HepG2 (cell line): Measurements from ENCODE around the gene ZNF584. TPM values are rescaled to one million over a fixed set of nuclear protein-coding genes. Genes with fewer than 3 reads are reported as not detected.

ENCODE experiments used
- E2F5 ChIP-seq: sonication (generic); formaldehyde crosslinking; conservative IDR thresholded peaks from 2 replicates; pipeline ENCODE4 v1.4.0; 2020; ENCODE audit warnings: missing genetic modification reagents
- FOSL2 ChIP-seq: sonication (generic); formaldehyde crosslinking; IDR thresholded peaks from 2 replicates; pipeline ENCODE4 v1.4.0; 2020; ENCODE audit warnings: missing genetic modification reagents
- HNRNPUL1 ChIP-seq: fragments of 200-400 bp; formaldehyde crosslinking; IDR thresholded peaks from 2 replicates; pipeline ENCODE4 v1.6.1; 2017; ENCODE audit warnings: low read depth, mild to moderate bottlenecking, low read length, moderate library complexity
- KDM5B ChIP-seq: sonication (generic); formaldehyde crosslinking; IDR thresholded peaks from 2 replicates; pipeline ENCODE4 v1.4.0; 2020; ENCODE audit warnings: missing genetic modification reagents, mild to moderate bottlenecking, borderline replicate concordance
- LCORL ChIP-seq, 2 experiments: fragments of 450-650 bp in 1 of 2; sonication (generic) in 1 of 2; formaldehyde crosslinking in 1 of 2; IDR thresholded peaks; 2 replicates each; pipeline versions ENCODE4 v1.5.0 to v1.6.1; 2017 to 2020; ENCODE audit warnings: antibody characterized with exemption in 1 of 2, missing genetic modification reagents in 1 of 2
- MEIS1 ChIP-seq: sonication (generic); formaldehyde crosslinking; IDR thresholded peaks from 2 replicates; pipeline ENCODE4 v1.9.0; 2021; ENCODE audit warnings: mild to moderate bottlenecking, missing genetic modification reagents, moderate library complexity, borderline replicate concordance
- NFAT5 ChIP-seq: sonication (generic); formaldehyde crosslinking; IDR thresholded peaks from 2 replicates; pipeline ENCODE4 v1.4.0; 2020; ENCODE audit warnings: missing genetic modification reagents
- PREB ChIP-seq: sonication (generic); formaldehyde crosslinking; IDR thresholded peaks from 2 replicates; pipeline ENCODE4 v1.4.0; 2020; ENCODE audit warnings: missing genetic modification reagents
- SIN3B ChIP-seq: fragments of 150-350 bp; IDR thresholded peaks from 2 replicates; pipeline ENCODE4 v1.6.1; 2014; ENCODE audit warnings: low read length
- SNAPC4 ChIP-seq: sonication (generic); formaldehyde crosslinking; IDR thresholded peaks from 2 replicates; pipeline ENCODE4 v1.4.0; 2020; ENCODE audit warnings: mild to moderate bottlenecking, missing genetic modification reagents
- ZNF12 ChIP-seq: sonication (generic); formaldehyde crosslinking; IDR thresholded peaks from 2 replicates; pipeline ENCODE4 v1.5.0; 2020; ENCODE audit warnings: missing genetic modification reagents
- ZNF124 ChIP-seq: sonication (generic); formaldehyde crosslinking; IDR thresholded peaks from 2 replicates; pipeline ENCODE4 v1.4.0; 2020; ENCODE audit warnings: missing genetic modification reagents
- ZNF20 ChIP-seq: sonication (generic); formaldehyde crosslinking; IDR thresholded peaks from 2 replicates; pipeline ENCODE4 v1.4.0; 2020; ENCODE audit warnings: mild to moderate bottlenecking, moderate library complexity, missing genetic modification reagents
- ZSCAN25 ChIP-seq: sonication (generic); formaldehyde crosslinking; IDR thresholded peaks from 2 replicates; pipeline ENCODE4 v1.8.0; 2022; ENCODE audit warnings: mild to moderate bottlenecking, missing genetic modification reagents
- ZSCAN30 ChIP-seq: sonication (generic); formaldehyde crosslinking; IDR thresholded peaks from 2 replicates; pipeline ENCODE4 v1.5.0; 2020; ENCODE audit warnings: mild to moderate bottlenecking, missing genetic modification reagents
- ZZZ3 ChIP-seq: sonication (generic); formaldehyde crosslinking; IDR thresholded peaks from 2 replicates; pipeline ENCODE4 v1.4.0; 2020; ENCODE audit warnings: missing genetic modification reagents, mild to moderate bottlenecking, borderline replicate concordance
- polyA plus RNA-seq, 8 experiments: library from polyadenylated mRNA; depleted of rRNA in 3 of 8; stranded (reverse) in 7 of 8; unstranded in 1 of 8; fragments of >200 nt; fragmentation: Illumina TruSeq in 4 of 8; extraction: Trizol in 4 of 8; gene quantifications; 2 replicates each; pipeline versions ENCODE4 v1.2.1 to v1.2.3, GENCODE V29; 2011 to 2016; ENCODE audit warnings: low read depth in 4 of 8, missing spikeins in 1 of 8, mixed read lengths in 1 of 8; ENCODE audit not compliant: insufficient read depth in 1 of 8
- total RNA-seq, 5 experiments: library from RNA; depleted of rRNA; stranded (reverse); fragments of >200 nt; fragmentation: Illumina TruSeq; extraction: Trizol; gene quantifications; 2 replicates each; pipeline ENCODE4 v1.2.3, GENCODE V29; 2016; ENCODE audit warnings: low read depth in 1 of 5

ZNF584 gene
- total and polyA plus RNA-seq, 2 of the 13 experiments (the other 11 are each of a cell fraction or from before 2014, with no cell fraction given) = 2.4 to 7.0 TPM

GRCh38 chr19:58386576-58387337 lies 21.7 kb upstream of the ZNF584 start, which contains the start of gene RPS5 (continued):
- TF ChIP-seq SNAPC4 (CRISPR knock-in tag) (peak; percentile 69; the same call in 1 of the 2 replicates), NFAT5 (peak; percentile 50), ZSCAN30 (no peak), ZNF20 (0 out of 2 replicates have a peak, but pooled peaks have one; percentile 56), LCORL (IDR thresholded peaks at IDR 0.05) (no peak), LCORL (CRISPR knock-in tag; IDR thresholded peaks at IDR 0.05) (no peak), SIN3B (no peak), ZNF12 (CRISPR knock-in tag) (peak; percentile 36; the same call in 1 of the 2 replicates), ZNF124 (peak; percentile 49; the same call in 1 of the 2 replicates), E2F5 (CRISPR knock-in tag) (0 out of 2 replicates have a peak, but pooled peaks have one; percentile 51), KDM5B (CRISPR knock-in tag) (peak; percentile 86; the same call in 1 of the 2 replicates), HNRNPUL1 (no peak), MEIS1 (CRISPR knock-in tag) (peak; percentile 82; the same call in 1 of the 2 replicates), PREB (CRISPR knock-in tag) (no peak), ZSCAN25 (CRISPR knock-in tag) (peak; percentile 23; the same call in 1 of the 2 replicates), ZZZ3 (CRISPR knock-in tag) (peak; percentile 26), FOSL2 (CRISPR knock-in tag) (peak; percentile 32)
